GM12878 (cell line): ENCODE measurements around the gene ZNF436.

Experiments
- BRCA1 ChIP-seq: IDR thresholded peaks from 2 replicates; pipeline ENCODE4 v1.6.1; 2011; ENCODE audit warnings: low read depth, low read length, improper control_type of control experiment
- CREM ChIP-seq: IDR thresholded peaks from 2 replicates; pipeline ENCODE4 v1.6.1; 2014; ENCODE audit warnings: antibody characterized with exemption, low read depth
- CTCF ChIP-seq, 3 experiments: IDR thresholded peaks in 2 of 3; conservative IDR thresholded peaks in 1 of 3; 2 replicates each; pipeline ENCODE4 v1.5.1; 2011; ENCODE audit warnings: low read depth in 3 of 3, low read length in 3 of 3, mild to moderate bottlenecking in 3 of 3, control low read depth in 2 of 3, moderate library complexity in 2 of 3, inconsistent platforms in 1 of 3, mixed read lengths in 1 of 3; ENCODE audit not compliant: control insufficient read depth in 2 of 3, insufficient read depth in 1 of 3; ENCODE audit errors: extremely low read depth in 1 of 3
- HCFC1 ChIP-seq: fragments of 150-350 bp; IDR thresholded peaks from 2 replicates; pipeline ENCODE4 v1.6.1; 2014; ENCODE audit warnings: low read length
- JUND ChIP-seq: IDR thresholded peaks from 2 replicates; pipeline ENCODE4 v1.6.1; 2012; ENCODE audit warnings: low read depth, mild to moderate bottlenecking, low read length, improper control_type of control experiment, moderate library complexity
- NFXL1 ChIP-seq: fragments of 450-650 bp; IDR thresholded peaks from 2 replicates; pipeline ENCODE4 v1.6.1; 2017; ENCODE audit warnings: antibody characterized with exemption, mild to moderate bottlenecking, borderline replicate concordance
- PRDM15 ChIP-seq: fragments of 450-650 bp; formaldehyde crosslinking; IDR thresholded peaks from 2 replicates; pipeline ENCODE4 v1.4.0; 2020; ENCODE audit warnings: mild to moderate bottlenecking, moderate library complexity
- TCF7 ChIP-seq: IDR thresholded peaks from 2 replicates; pipeline ENCODE4 v1.6.1; 2014; ENCODE audit warnings: antibody characterized with exemption, borderline replicate concordance
- YBX1 ChIP-seq: fragments of 450-650 bp; IDR thresholded peaks from 2 replicates; pipeline ENCODE4 v1.6.1; 2016; ENCODE audit warnings: antibody characterized with exemption

DNA sequence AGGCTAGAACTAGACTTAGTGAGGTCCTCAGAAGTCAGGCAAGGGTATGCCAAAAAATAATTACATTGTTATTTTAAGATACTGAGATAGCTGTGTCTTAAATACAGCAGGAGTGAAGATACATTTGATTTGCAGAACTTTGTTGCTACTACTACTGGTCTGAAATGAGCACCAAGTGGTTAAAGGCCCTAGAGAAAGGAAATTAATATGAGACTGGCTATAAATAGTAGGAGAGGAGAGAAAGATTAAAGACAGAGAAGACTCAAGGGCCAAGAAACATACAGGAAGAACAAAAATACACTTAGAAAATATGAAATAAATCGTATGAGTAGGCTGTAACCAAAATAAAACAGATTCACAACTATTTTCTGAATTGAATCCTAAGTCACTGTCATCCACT lies 46.9 kb downstream of the ZNF436 start:
- no peak for TF ChIP-seq CTCF (IDR thresholded peaks at IDR 0.05 in 2 of 3, conservative IDR thresholded peaks at IDR 0.05 in 1 of 3; ENCODE audit: control insufficient read depth in 2 of 3, extremely low read depth in 1 of 3, insufficient read depth in 1 of 3, low read depth in 3 of 3, low read length in 3 of 3)
- TF ChIP-seq NFXL1: no peak
- TF ChIP-seq YBX1: no peak
- no peak for TF ChIP-seq HCFC1
- TF ChIP-seq JUND: no peak
- TF ChIP-seq BRCA1: no peak
- TF ChIP-seq TCF7: no peak
- TF ChIP-seq CREM: no peak
- no peak for TF ChIP-seq PRDM15 (CRISPR knock-in tag)
